Activated CD4-positive, CD25-positive, alpha-beta regulatory T cell treated with anti-CD3 and anti-CD28 coated beads, Interleukin-2, amount 50 U/mL, for 24 hours (primary cell): Measurements from ENCODE around the gene SHISA3.

Source experiments
- ATAC-seq, 2 donors: fragments of 150-1000 bp; cut with Tn5 transposase; one replicate each; pipeline ENCODE4 v1.10.0; 2021; ENCODE audit warnings: mild to moderate bottlenecking in 1 of 2, moderate library complexity in 1 of 2

The SHISA3 gene

GRCh38 chr4:42392436-42392835 lies 4.9 kb upstream of the SHISA3 start:
- no peak for ATAC-seq

- no peak for ATAC-seq
Observed at GRCh38 chr4:42395595-42395994, 1.7 kb upstream of the SHISA3 start.

GRCh38 chr4:42396361-42396751 lies 932 bp upstream of the SHISA3 start:
- no peak for ATAC-seq

GRCh38 chr4:42397635-42398170 lies 415 bp downstream of the SHISA3 start:
- peak in 1 of 2 donors; percentile 14 for ATAC-seq

GRCh38 chr4:42398171-42398870 lies 1.0 kb downstream of the SHISA3 start:
- no peak for ATAC-seq

- no peak for ATAC-seq
Observed at GRCh38 chr4:42398871-42399331, 1.6 kb downstream of the SHISA3 start.

GRCh38 chr4:42399393-42399792 lies 2.1 kb downstream of the SHISA3 start:
- ATAC-seq, result no peak

GRCh38 chr4:42401171-42401570 lies 3.9 kb downstream of the SHISA3 start:
- ATAC-seq, result no peak

- ATAC-seq, result no peak
Observed at GRCh38 chr4:42404001-42404400, 6.7 kb downstream of the SHISA3 start.

GRCh38 chr4:42410446-42410845 lies 13.2 kb downstream of the SHISA3 start:
- ATAC-seq, result no peak

- ATAC-seq, result no peak
Observed at GRCh38 chr4:42411803-42412202, 14.5 kb downstream of the SHISA3 start.

GRCh38 chr4:42412251-42412650 lies 15.0 kb downstream of the SHISA3 start:
- ATAC-seq, result no peak

GRCh38 chr4:42415281-42415680 lies 18.0 kb downstream of the SHISA3 start:
- no peak for ATAC-seq

- ATAC-seq, result no peak
Observed at GRCh38 chr4:42416017-42416416, 18.7 kb downstream of the SHISA3 start.

- ATAC-seq, result no peak
Observed at GRCh38 chr4:42417550-42417949, 20.3 kb downstream of the SHISA3 start.

GRCh38 chr4:42420140-42420539 lies 22.9 kb downstream of the SHISA3 start:
- no peak for ATAC-seq

GRCh38 chr4:42425146-42426065 lies 28.1 kb downstream of the SHISA3 start:
- no peak for ATAC-seq

GRCh38 chr4:42428036-42428435 lies 30.7 kb downstream of the SHISA3 start:
- no peak for ATAC-seq

GRCh38 chr4:42436928-42437565 lies 39.8 kb downstream of the SHISA3 start:
- ATAC-seq, result no peak

- ATAC-seq, result no peak
Observed at GRCh38 chr4:42440083-42440482, 42.8 kb downstream of the SHISA3 start.

GRCh38 chr4:42442601-42443000 lies 45.3 kb downstream of the SHISA3 start:
- ATAC-seq, result no peak

GRCh38 chr4:42445038-42445437 lies 47.8 kb downstream of the SHISA3 start:
- ATAC-seq, result no peak

- no peak for ATAC-seq
Observed at GRCh38 chr4:42446823-42447222, 49.5 kb downstream of the SHISA3 start.
